IMR-90 (cell line): ENCODE data around the gene IQCK. TPM values are rescaled to one million over a fixed set of nuclear protein-coding genes. Genes with fewer than 3 reads are reported as not detected.

Experiments used
- ATAC-seq: fragments of 200-7000 bp; cut with Tn5 transposase; 2 replicates; pipeline ENCODE4 v1.9.1; 2020; ENCODE audit warnings: low read depth, mild to moderate bottlenecking, moderate library complexity
- BruUV-seq: library from RNA; stranded (reverse); fragments of 400-500 nt; replicated peaks from 2 replicates; lab custom pipeline; 2021; lab: Mats Ljungman, UMichigan
- CTCF ChIA-PET: fragments of 300-600 bp; formaldehyde crosslinking; extraction: SDS; loops from one replicate; lab custom pipeline; 2021; ENCODE audit warnings: antibody characterized with exemption; lab: Yijun Ruan, JAX
- POLR2A ChIA-PET: fragments of 300-600 bp; sonication (Branson Sonifier 250); formaldehyde crosslinking; loops from one replicate; lab custom pipeline; 2022; ENCODE audit warnings: antibody characterized with exemption; ENCODE audit not compliant: unreplicated experiment; lab: Charles Lee
- DNase-seq: peaks from one replicate; pipeline ENCODE4 v3.0.0; 2013
- H2AFZ ChIP-seq: replicated peaks from 2 replicates; pipeline ENCODE3; 2013; ENCODE audit warnings: low read length, mild to moderate bottlenecking; ENCODE audit not compliant: poor library complexity
- H2AK5ac ChIP-seq: 2 replicates; pipeline ENCODE4 v1.6.1; 2013; ENCODE audit warnings: low read depth, low read length, inconsistent platforms
- H2AK9ac ChIP-seq: replicated peaks from 2 replicates; pipeline ENCODE3; 2013; ENCODE audit warnings: mild to moderate bottlenecking, low read depth, low read length, moderate library complexity; ENCODE audit not compliant: poor library complexity
- H2BK120ac ChIP-seq: 2 replicates; pipeline ENCODE4 v1.6.1; 2013; ENCODE audit warnings: low read depth, low read length, inconsistent platforms
- H2BK15ac ChIP-seq: 3 replicates; pipeline ENCODE4 v1.6.1; 2013; ENCODE audit warnings: low read depth, low read length, inconsistent platforms
- H2BK20ac ChIP-seq: 2 replicates; pipeline ENCODE4 v1.6.1; 2013; ENCODE audit warnings: low read depth, mild to moderate bottlenecking, inconsistent platforms, low read length, moderate library complexity
- H2BK5ac ChIP-seq: 2 replicates; pipeline ENCODE4 v1.6.1; 2013; ENCODE audit warnings: mild to moderate bottlenecking, low read depth, low read length, inconsistent platforms; ENCODE audit not compliant: poor library complexity, severe bottlenecking
- H3K14ac ChIP-seq: replicated peaks from 2 replicates; pipeline ENCODE4 v1.6.1; 2013; ENCODE audit warnings: low read depth, low read length, inconsistent platforms
- H3K18ac ChIP-seq: 2 replicates; pipeline ENCODE4 v1.6.1; 2013; ENCODE audit warnings: low read depth, low read length, control low read depth
- H3K23ac ChIP-seq: 2 replicates; pipeline ENCODE4 v1.6.1; 2013; ENCODE audit warnings: low read depth, low read length, inconsistent platforms
- H3K27ac ChIP-seq: 2 replicates; pipeline ENCODE4 v1.5.1; 2013; ENCODE audit warnings: mild to moderate bottlenecking, control low read depth, low read length; ENCODE audit not compliant: insufficient read depth
- H3K27me3 ChIP-seq: 2 replicates; pipeline ENCODE4 v1.6.1; 2013; ENCODE audit warnings: low read length; ENCODE audit not compliant: control insufficient read depth, insufficient read depth
- H3K36me3 ChIP-seq: 2 replicates; pipeline ENCODE4 v1.6.1; 2013; ENCODE audit warnings: low read length, mixed read lengths; ENCODE audit not compliant: control insufficient read depth, insufficient read depth
- H3K4ac ChIP-seq: 2 replicates; pipeline ENCODE4 v1.6.1; 2013; ENCODE audit warnings: low read depth, low read length, inconsistent platforms
- H3K4me1 ChIP-seq: 2 replicates; pipeline ENCODE4 v1.6.1; 2013; ENCODE audit warnings: low read length, mixed read lengths; ENCODE audit not compliant: control insufficient read depth, insufficient read depth
- H3K4me2 ChIP-seq: 2 replicates; pipeline ENCODE4 v1.6.1; 2013; ENCODE audit warnings: low read depth, mild to moderate bottlenecking, control low read depth, low read length, moderate library complexity
- H3K4me3 ChIP-seq: 2 replicates; pipeline ENCODE4 v1.5.1; 2013; ENCODE audit warnings: low read depth, mild to moderate bottlenecking, control low read depth, low read length, moderate library complexity; ENCODE audit not compliant: insufficient read depth
- H3K56ac ChIP-seq: 2 replicates; pipeline ENCODE4 v1.6.1; 2013; ENCODE audit warnings: low read length, inconsistent platforms; ENCODE audit not compliant: insufficient read depth; ENCODE audit errors: extremely low read depth
- H3K79me1 ChIP-seq, 2 experiments: 2 replicates each; pipeline ENCODE4 v1.6.1; 2013; ENCODE audit warnings: low read length in 2 of 2, inconsistent platforms in 1 of 2, low read depth in 1 of 2
- H3K9ac ChIP-seq: 2 replicates; pipeline ENCODE4 v1.6.1; 2013; ENCODE audit warnings: low read depth, low read length, control low read depth
- H3K9me1 ChIP-seq: 2 replicates; pipeline ENCODE4 v1.6.1; 2013; ENCODE audit warnings: low read length, inconsistent platforms; ENCODE audit not compliant: insufficient read depth
- H3K9me3 ChIP-seq: 2 replicates; pipeline ENCODE4 v1.6.1; 2013; ENCODE audit warnings: low read length; ENCODE audit not compliant: control insufficient read depth, insufficient read depth
- H4K20me1 ChIP-seq: 2 replicates; pipeline ENCODE4 v1.6.1; 2013; ENCODE audit warnings: low read length, inconsistent platforms; ENCODE audit not compliant: insufficient read depth
- H4K5ac ChIP-seq: 2 replicates; pipeline ENCODE4 v1.6.1; 2013; ENCODE audit warnings: mild to moderate bottlenecking, low read depth, low read length, control low read depth
- H4K8ac ChIP-seq, 2 experiments: 2 replicates each; pipeline ENCODE4 v1.6.1; 2013; ENCODE audit warnings: low read depth in 2 of 2, low read length in 2 of 2, control low read depth in 1 of 2, inconsistent platforms in 1 of 2
- H4K91ac ChIP-seq: 2 replicates; pipeline ENCODE4 v1.6.1; 2013; ENCODE audit warnings: low read depth, low read length, inconsistent platforms; ENCODE audit not compliant: insufficient read depth
- BHLHE40 ChIP-seq: fragments of 150-350 bp; IDR thresholded peaks from 2 replicates; pipeline ENCODE4 v1.6.1; 2016; ENCODE audit warnings: mild to moderate bottlenecking, low read depth, low read length
- MXI1 ChIP-seq: IDR thresholded peaks from 2 replicates; pipeline ENCODE4 v1.6.1; 2012; ENCODE audit warnings: low read depth, mild to moderate bottlenecking, low read length, moderate library complexity, borderline replicate concordance
- NFE2L2 ChIP-seq: fragments of 150-350 bp; IDR thresholded peaks from 2 replicates; pipeline ENCODE4 v1.6.1; 2016; ENCODE audit warnings: low read depth, mild to moderate bottlenecking, low read length
- RAD21 ChIP-seq: IDR thresholded peaks from 2 replicates; pipeline ENCODE4 v1.6.1; 2012; ENCODE audit warnings: low read length, improper control_type of control experiment
- RFX5 ChIP-seq: IDR thresholded peaks from 2 replicates; pipeline ENCODE4 v1.8.0; 2012; ENCODE audit warnings: low read depth, mild to moderate bottlenecking, low read length, moderate library complexity
- SMC3 ChIP-seq: fragments of 150-350 bp; IDR thresholded peaks from 2 replicates; pipeline ENCODE4 v1.6.1; 2016; ENCODE audit warnings: low read depth, mild to moderate bottlenecking, antibody characterized with exemption, low read length, moderate library complexity
- WGBS, 2 experiments: methylation state at CpG; one replicate each; pipeline versions ENCODE4 v1.1.5 to v1.1.7; 2013; ENCODE audit warnings: missing lambda C conversion rate in 2 of 2; ENCODE audit not compliant: insufficient read length in 1 of 2; ENCODE audit errors: extremely low coverage in 2 of 2; 5-methylcytosine and 5-hydroxymethylcytosine counted together
- dilution Hi-C: fragments of 300-500 bp; cut with HindIII; formaldehyde crosslinking; loops from one replicate; pipeline ENCODE4 v1.14.3; 2018; ENCODE audit warnings: low sequenced_read_pairs; ENCODE audit not compliant: unreplicated experiment
- in situ Hi-C: fragments of 300-500 bp; cut with MboI; formaldehyde crosslinking; loops from 3 replicates; pipeline ENCODE4 v1.14.3; 2019; ENCODE audit warnings: low sequenced_read_pairs, inconsistent platforms, mixed read lengths
- intact Hi-C: fragments of 100-400 bp; cut with micrococcal nuclease; formaldehyde crosslinking; loops from 2 replicates; pipeline ENCODE4 v1.10.0; 2022
- polyA plus RNA-seq, 3 experiments: library from polyadenylated mRNA; depleted of rRNA; stranded (reverse); fragments of >200 nt; gene quantifications; 2 replicates each; pipeline ENCODE4 v1.2.3, GENCODE V29; 2012; ENCODE audit warnings: low replicate concordance in 1 of 3
- total RNA-seq: library from RNA; depleted of rRNA; stranded (reverse); fragments of >200 nt; gene quantifications from 2 replicates; pipeline ENCODE4 v1.2.3, GENCODE V29; 2012
- TF ChIP-seq, protein P1 (sequence below): conservative IDR thresholded peaks from 2 replicates; pipeline ENCODE4 v1.5.1; 2012; ENCODE audit warnings: mild to moderate bottlenecking, low read depth, low read length, improper control_type of control experiment

Gene IQCK
- total and polyA plus RNA-seq, 2 of the 4 experiments (the other 2 are of a cell fraction): 4.1 to 5.4 TPM

DNA sequence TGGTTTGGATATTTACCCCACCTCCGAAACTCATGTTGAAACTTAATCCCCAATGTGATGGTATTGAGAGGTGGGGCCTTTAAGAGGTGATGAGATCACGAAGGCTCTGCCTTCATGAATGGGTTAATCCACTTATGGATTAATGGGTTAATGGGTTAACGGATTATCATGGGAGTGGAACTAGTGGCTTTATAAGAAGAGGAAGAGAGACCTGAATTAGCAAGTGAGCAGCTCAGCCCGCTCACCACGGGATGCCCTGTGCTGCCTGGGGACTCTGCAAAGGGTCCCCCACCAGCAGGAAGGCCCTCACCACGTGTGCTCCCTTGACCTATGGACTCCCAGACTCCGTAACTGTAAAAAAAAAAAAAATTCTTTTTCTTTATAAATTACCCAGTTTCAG lies 183.1 kb downstream of the IQCK start:
- no peak overlapping the region for H2AFZ ChIP-seq
- no peaks in the 10 kb centered on the region for H3K36me3 ChIP-seq
- no peak overlapping the region for H4K91ac ChIP-seq
- peaks cover 2% of the 10 kb centered on the region; the same call in 1 of the 2 replicates for H3K27me3 ChIP-seq
- no peaks in the 10 kb centered on the region for H3K4me1 ChIP-seq
- no peaks in the 10 kb centered on the region for H4K20me1 ChIP-seq
- no peak overlapping the region for H3K18ac ChIP-seq
- H3K9me1 ChIP-seq: no peaks in the 10 kb centered on the region
- H2BK5ac ChIP-seq: no peak overlapping the region
- H4K5ac ChIP-seq: no peak overlapping the region
- no peak overlapping the region for H2BK120ac ChIP-seq
- ChIA-PET POLR2A (no interaction called here), CTCF (interaction anchor here (3.5 kb wide), 1 partner anchor 484 kb away, joined by 11 read pairs; no protein-coding TSS in a partner anchor)
- H2AK9ac ChIP-seq: no peak overlapping the region
- H3K23ac ChIP-seq: no peak overlapping the region
- H3K14ac ChIP-seq: no peak overlapping the region
- H3K56ac ChIP-seq: no peak overlapping the region
- H3K4ac ChIP-seq: no peak overlapping the region
- 55% methylated on average over 2 of the region's 7 CpGs; no CpG with 5 or more reads in 1 of the 2 experiments for WGBS, 2 experiments
- dilution Hi-C loops: no loop called here
- in situ Hi-C loops: loop anchor here (10.0 kb wide), 1 partner anchor 404 kb away; no protein-coding TSS in a partner anchor
- H3K4me2 ChIP-seq: no peak overlapping the region
- intact Hi-C loops: no loop called here
- no peak overlapping the region for H2BK15ac ChIP-seq
- DNase-seq (no peak), ATAC-seq (no peak)
- H4K8ac ChIP-seq: no peak overlapping the region
- H3K27ac ChIP-seq: no peak overlapping the region
- TF ChIP-seq MXI1 (no peak), NFE2L2 (no peak), SMC3 (no peak), BHLHE40 (no peak), RFX5 (no peak), RAD21 (no peak)
- TF ChIP-seq, protein P1, sequence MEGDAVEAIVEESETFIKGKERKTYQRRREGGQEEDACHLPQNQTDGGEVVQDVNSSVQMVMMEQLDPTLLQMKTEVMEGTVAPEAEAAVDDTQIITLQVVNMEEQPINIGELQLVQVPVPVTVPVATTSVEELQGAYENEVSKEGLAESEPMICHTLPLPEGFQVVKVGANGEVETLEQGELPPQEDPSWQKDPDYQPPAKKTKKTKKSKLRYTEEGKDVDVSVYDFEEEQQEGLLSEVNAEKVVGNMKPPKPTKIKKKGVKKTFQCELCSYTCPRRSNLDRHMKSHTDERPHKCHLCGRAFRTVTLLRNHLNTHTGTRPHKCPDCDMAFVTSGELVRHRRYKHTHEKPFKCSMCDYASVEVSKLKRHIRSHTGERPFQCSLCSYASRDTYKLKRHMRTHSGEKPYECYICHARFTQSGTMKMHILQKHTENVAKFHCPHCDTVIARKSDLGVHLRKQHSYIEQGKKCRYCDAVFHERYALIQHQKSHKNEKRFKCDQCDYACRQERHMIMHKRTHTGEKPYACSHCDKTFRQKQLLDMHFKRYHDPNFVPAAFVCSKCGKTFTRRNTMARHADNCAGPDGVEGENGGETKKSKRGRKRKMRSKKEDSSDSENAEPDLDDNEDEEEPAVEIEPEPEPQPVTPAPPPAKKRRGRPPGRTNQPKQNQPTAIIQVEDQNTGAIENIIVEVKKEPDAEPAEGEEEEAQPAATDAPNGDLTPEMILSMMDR: no peak
- no peaks in the 10 kb centered on the region for H3K79me1 ChIP-seq
- H2BK20ac ChIP-seq: no peak overlapping the region
- no peak overlapping the region for H3K9ac ChIP-seq
- no TSS peak for BruUV-seq
- H2AK5ac ChIP-seq: no peak overlapping the region
- H3K9me3 ChIP-seq: no peaks in the 10 kb centered on the region
- no peak overlapping the region for H3K4me3 ChIP-seq
